Neuronal stem cell (in vitro differentiated cells): ENCODE measurements around the gene NIN.

ENCODE experiments used
- DNase-seq: peaks from one replicate; pipeline ENCODE4 v3.0.0-alpha.2; 2013; ENCODE audit warnings: low spot score
- H2AFZ ChIP-seq: one replicate; pipeline ENCODE4 v1.6.1; 2013; ENCODE audit warnings: mild to moderate bottlenecking, low read length, inconsistent platforms
- H2AK5ac ChIP-seq: 2 replicates; pipeline ENCODE4 v1.6.1; 2013; ENCODE audit warnings: low read depth, mild to moderate bottlenecking, inconsistent platforms, low read length, moderate library complexity, mixed read lengths
- H2BK120ac ChIP-seq: 2 replicates; pipeline ENCODE4 v1.6.1; 2013; ENCODE audit warnings: low read depth, mild to moderate bottlenecking, inconsistent platforms, low read length, moderate library complexity, mixed read lengths
- H2BK12ac ChIP-seq: one replicate; pipeline ENCODE4 v1.6.1; 2013; ENCODE audit warnings: low read length, inconsistent platforms
- H2BK15ac ChIP-seq: 2 replicates; pipeline ENCODE4 v1.6.1; 2013; ENCODE audit warnings: mild to moderate bottlenecking, low read length, inconsistent platforms, mixed read lengths
- H2BK5ac ChIP-seq: one replicate; pipeline ENCODE4 v1.6.1; 2013; ENCODE audit warnings: inconsistent platforms, mild to moderate bottlenecking, low read length, moderate library complexity
- H3K14ac ChIP-seq: one replicate; pipeline ENCODE4 v1.6.1; 2013; ENCODE audit warnings: low read length, inconsistent platforms
- H3K18ac ChIP-seq: 2 replicates; pipeline ENCODE4 v1.6.1; 2013; ENCODE audit warnings: low read length, inconsistent platforms
- H3K23ac ChIP-seq: 2 replicates; pipeline ENCODE4 v1.6.1; 2013; ENCODE audit warnings: low read depth, mild to moderate bottlenecking, mixed read lengths, low read length, inconsistent platforms; ENCODE audit not compliant: poor library complexity
- H3K27ac ChIP-seq: replicated peaks from 3 replicates; pipeline ENCODE4 v1.5.1; 2013; ENCODE audit warnings: low read length, inconsistent platforms
- H3K27me3 ChIP-seq, 3 experiments: 2 replicates each; pipeline ENCODE4 v1.6.1; 2013; ENCODE audit warnings: low read length in 3 of 3, mild to moderate bottlenecking in 2 of 3, inconsistent platforms in 1 of 3, low read depth in 1 of 3, mixed read lengths in 1 of 3, moderate library complexity in 1 of 3; ENCODE audit not compliant: control insufficient read depth in 3 of 3, insufficient read depth in 3 of 3
- H3K36me3 ChIP-seq, 2 donors: replicated peaks in 1 of 2; 2 replicates each; pipeline ENCODE4 v1.6.1; 2013; ENCODE audit warnings: low read length in 2 of 2; ENCODE audit not compliant: control insufficient read depth in 2 of 2, insufficient read depth in 2 of 2
- H3K4ac ChIP-seq: 2 replicates; pipeline ENCODE4 v1.6.1; 2013; ENCODE audit warnings: inconsistent platforms, mild to moderate bottlenecking, low read length, moderate library complexity
- H3K4me1 ChIP-seq, 2 donors: 1 replicate in 1 of 2; 2 replicates in 1 of 2; pipeline ENCODE4 v1.6.1; 2013; ENCODE audit warnings: low read length in 2 of 2, low read depth in 1 of 2; ENCODE audit not compliant: control insufficient read depth in 2 of 2, insufficient read depth in 1 of 2
- H3K4me2 ChIP-seq: one replicate; pipeline ENCODE4 v1.6.1; 2013; ENCODE audit warnings: mild to moderate bottlenecking, low read length, inconsistent platforms; ENCODE audit not compliant: insufficient read depth, poor library complexity, severe bottlenecking
- H3K4me3 ChIP-seq, 2 donors: 2 replicates each; pipeline ENCODE4 v1.5.1; 2013; ENCODE audit warnings: low read length in 2 of 2, mild to moderate bottlenecking in 2 of 2, inconsistent platforms in 1 of 2, moderate library complexity in 1 of 2
- H3K79me1 ChIP-seq: one replicate; pipeline ENCODE4 v1.6.1; 2013; ENCODE audit warnings: low read depth, mild to moderate bottlenecking, inconsistent platforms, low read length, moderate library complexity
- H3K9ac ChIP-seq: one replicate; pipeline ENCODE4 v1.6.1; 2013; ENCODE audit warnings: mild to moderate bottlenecking, low read depth, low read length, inconsistent platforms; ENCODE audit not compliant: poor library complexity
- H3K9me3 ChIP-seq, 2 donors: replicated peaks in 1 of 2; 2 replicates each; pipeline versions ENCODE3 to v1.6.1; 2013; ENCODE audit warnings: low read length in 2 of 2, mild to moderate bottlenecking in 2 of 2, inconsistent platforms in 1 of 2, low read depth in 1 of 2, mixed read lengths in 1 of 2, moderate library complexity in 1 of 2; ENCODE audit not compliant: control insufficient read depth in 2 of 2, insufficient read depth in 1 of 2
- H4K8ac ChIP-seq: one replicate; pipeline ENCODE4 v1.6.1; 2013; ENCODE audit warnings: low read depth, mild to moderate bottlenecking, inconsistent platforms, low read length, moderate library complexity
- H4K91ac ChIP-seq: one replicate; pipeline ENCODE4 v1.6.1; 2013; ENCODE audit warnings: low read length, low read depth, mild to moderate bottlenecking, inconsistent platforms; ENCODE audit not compliant: poor library complexity
- WGBS, 2 donors: extraction: QIAGEN DNeasy Blood & Tissue Kit; methylation state at CpG; one replicate each; pipeline ENCODE4 v1.1.7; 2013; ENCODE audit warnings: missing lambda C conversion rate in 2 of 2, mixed read lengths in 1 of 2; ENCODE audit not compliant: insufficient read length in 2 of 2, insufficient replicate concordance in 1 of 2; ENCODE audit errors: extremely low coverage in 2 of 2; 5-methylcytosine and 5-hydroxymethylcytosine counted together

NIN gene

GRCh38 chr14:50768680-50769079 lies 62.3 kb downstream of the NIN start:
- no peak for DNase-seq
- no CpG with 5 or more reads among the region's 3 CpGs for WGBS, 2 donors
- Histone ChIP-seq H2BK120ac (no peak overlapping the region), H4K91ac (no peak overlapping the region), H3K27ac (no peak overlapping the region), H3K4me2 (no peak overlapping the region), H3K36me3 (peaks cover 34 to 97% of the 10 kb centered on the region in 2 donors), H3K4ac (no peak overlapping the region), H2AFZ (no peak overlapping the region), H3K18ac (no peak overlapping the region), H2BK5ac (no peak overlapping the region), H3K4me3 (no peak overlapping the region), H3K9me3 (no peaks in the 10 kb centered on the region), H3K79me1 (no peaks in the 10 kb centered on the region), H3K4me1 (peaks cover 0 to 2% of the 10 kb centered on the region in 2 donors), H2BK12ac (no peak overlapping the region), H3K9ac (no peak overlapping the region), H3K14ac (no peak overlapping the region), H3K27me3 (no peaks in the 10 kb centered on the region), H3K23ac (no peak overlapping the region), H2AK5ac (no peak overlapping the region), H2BK15ac (no peak overlapping the region), H4K8ac (no peak overlapping the region)

GRCh38 chr14:50766338-50766886 lies 64.5 kb downstream of the NIN start:
- Histone ChIP-seq H3K9me3 (no peaks in the 10 kb centered on the region), H2BK120ac (no peak overlapping the region), H3K27ac (peak overlapping the region; percentile 30), H4K8ac (no peak overlapping the region), H3K14ac (no peak overlapping the region), H3K79me1 (no peaks in the 10 kb centered on the region), H2BK12ac (no peak overlapping the region), H3K9ac (no peak overlapping the region), H4K91ac (no peak overlapping the region), H3K18ac (no peak overlapping the region), H2AK5ac (no peak overlapping the region), H3K27me3 (no peaks in the 10 kb centered on the region), H3K4me2 (no peak overlapping the region), H2AFZ (no peak overlapping the region), H3K4me3 (no peak overlapping the region), H2BK5ac (no peak overlapping the region), H3K23ac (no peak overlapping the region), H3K4ac (no peak overlapping the region), H3K4me1 (peaks cover 0 to 2% of the 10 kb centered on the region in 2 donors), H2BK15ac (no peak overlapping the region), H3K36me3 (peaks cover 35 to 97% of the 10 kb centered on the region in 2 donors)
- no CpG with 5 or more reads among the region's 6 CpGs for WGBS, 2 donors
- no peak for DNase-seq

GRCh38 chr14:50763382-50764007 lies 67.5 kb downstream of the NIN start:
- H4K91ac ChIP-seq: no peak overlapping the region
- H3K14ac ChIP-seq: no peak overlapping the region
- H3K79me1 ChIP-seq: no peaks in the 10 kb centered on the region
- peaks cover 20 to 94% of the 10 kb centered on the region in 2 donors for H3K36me3 ChIP-seq
- DNase-seq: no peak
- no peak overlapping the region for H2AK5ac ChIP-seq
- no peak overlapping the region for H3K9ac ChIP-seq
- no peak overlapping the region for H3K4me3 ChIP-seq
- H4K8ac ChIP-seq: no peak overlapping the region
- no peak overlapping the region for H3K4ac ChIP-seq
- H2AFZ ChIP-seq: no peak overlapping the region
- H3K27ac ChIP-seq: no peak overlapping the region
- no CpG with 5 or more reads among the region's 12 CpGs for WGBS, 2 donors
- H2BK5ac ChIP-seq: no peak overlapping the region
- peaks cover 2 to 5% of the 10 kb centered on the region in 2 donors for H3K9me3 ChIP-seq
- H2BK120ac ChIP-seq: no peak overlapping the region
- H3K4me1 ChIP-seq: peaks cover 0 to 2% of the 10 kb centered on the region in 2 donors
- no peak overlapping the region for H2BK15ac ChIP-seq
- H3K23ac ChIP-seq: no peak overlapping the region
- H3K4me2 ChIP-seq: no peak overlapping the region
- H3K27me3 ChIP-seq: no peaks in the 10 kb centered on the region
- H3K18ac ChIP-seq: no peak overlapping the region
- H2BK12ac ChIP-seq: no peak overlapping the region

GRCh38 chr14:50762931-50763300 lies 68.0 kb downstream of the NIN start:
- DNase-seq: no peak
- no peak overlapping the region for H3K4me3 ChIP-seq
- H2BK120ac ChIP-seq: no peak overlapping the region
- no peak overlapping the region for H4K91ac ChIP-seq
- no peak overlapping the region for H2BK5ac ChIP-seq
- peaks cover 2 to 5% of the 10 kb centered on the region in 2 donors for H3K9me3 ChIP-seq
- no peak overlapping the region for H3K18ac ChIP-seq
- H4K8ac ChIP-seq: no peak overlapping the region
- H3K4ac ChIP-seq: no peak overlapping the region
- no peak overlapping the region for H2BK12ac ChIP-seq
- H3K27me3 ChIP-seq: no peaks in the 10 kb centered on the region
- no peaks in the 10 kb centered on the region for H3K79me1 ChIP-seq
- H2AFZ ChIP-seq: no peak overlapping the region
- H3K23ac ChIP-seq: no peak overlapping the region
- no CpG with 5 or more reads among the region's 3 CpGs for WGBS, 2 donors
- H3K4me2 ChIP-seq: no peak overlapping the region
- no peak overlapping the region for H2BK15ac ChIP-seq
- no peak overlapping the region for H3K9ac ChIP-seq
- H3K14ac ChIP-seq: no peak overlapping the region
- peaks cover 25 to 94% of the 10 kb centered on the region in 2 donors for H3K36me3 ChIP-seq
- peaks cover 0 to 2% of the 10 kb centered on the region in 2 donors for H3K4me1 ChIP-seq
- H2AK5ac ChIP-seq: no peak overlapping the region
- no peak overlapping the region for H3K27ac ChIP-seq
